Iris pigment epithelial cell (primary cell): ENCODE results near the gene MYO5B.
"Not testable (repeated sequence)": the region's sequence is repeated elsewhere in the genome, so short reads cannot be mapped to it uniquely, and the experiment has no call there.

Experiments
- DNase-seq: peaks from one replicate; pipeline ENCODE4 v3.0.0-alpha.2; 2011; ENCODE audit warnings: low read depth

The MYO5B gene

GRCh38 chr18:49921318-49921985, 273.5 kb downstream of the MYO5B start:
- DNase-seq = no peak

- peak; percentile 24 for DNase-seq
Measured at GRCh38 chr18:49920731-49921130, 274.2 kb downstream of the MYO5B start.

GRCh38 chr18:49917742-49918141, 277.2 kb downstream of the MYO5B start:
- no peak for DNase-seq

- DNase-seq = no peak
Measured at GRCh38 chr18:49915352-49915751, 279.6 kb downstream of the MYO5B start.

- DNase-seq = no peak
Measured at GRCh38 chr18:49913221-49913620, 281.7 kb downstream of the MYO5B start.

GRCh38 chr18:49911427-49911826, 283.5 kb downstream of the MYO5B start:
- DNase-seq = no peak

- DNase-seq = no peak
Measured at GRCh38 chr18:49910986-49911385, 284.0 kb downstream of the MYO5B start.

- DNase-seq = no peak
Measured at GRCh38 chr18:49910019-49910418, 284.9 kb downstream of the MYO5B start.

- DNase-seq = peak; percentile 65
Measured at GRCh38 chr18:49907346-49907929, 287.5 kb downstream of the MYO5B start.

GRCh38 chr18:49905771-49906170, 289.2 kb downstream of the MYO5B start:
- DNase-seq = no peak

- DNase-seq = no peak
Measured at GRCh38 chr18:49904871-49905555, 289.9 kb downstream of the MYO5B start.

- no peak for DNase-seq
Measured at GRCh38 chr18:49901862-49902340, 293.0 kb downstream of the MYO5B start.

GRCh38 chr18:49899657-49900330, 295.2 kb downstream of the MYO5B start:
- no peak for DNase-seq

- peak; percentile 77 for DNase-seq
Measured at GRCh38 chr18:49898421-49898820, 296.5 kb downstream of the MYO5B start.

GRCh38 chr18:49894517-49895226, 300.3 kb downstream of the MYO5B start:
- DNase-seq = no peak

GRCh38 chr18:49893036-49893435, 301.9 kb downstream of the MYO5B start:
- no peak for DNase-seq

- DNase-seq = peak; percentile 55
Measured at GRCh38 chr18:49892148-49892924, 302.6 kb downstream of the MYO5B start.

- DNase-seq = no peak
Measured at GRCh38 chr18:49890041-49890440, 304.9 kb downstream of the MYO5B start.

- DNase-seq = not testable (repeated sequence)
Measured at GRCh38 chr18:49889552-49889951, 305.4 kb downstream of the MYO5B start.

GRCh38 chr18:49886891-49887764, 307.8 kb downstream of the MYO5B start:
- DNase-seq = no peak
